ENCODE results near the gene RCOR2. TPM values are rescaled to one million over a fixed set of nuclear protein-coding genes. Genes with fewer than 3 reads are reported as not detected.
"Not testable (repeated sequence)": the region's sequence is repeated elsewhere in the genome, so short reads cannot be mapped to it uniquely, and the experiment has no call there.

The RCOR2 gene
- total and polyA plus RNA-seq, 2 donors: 0.87 to 2.4 TPM

DNA sequence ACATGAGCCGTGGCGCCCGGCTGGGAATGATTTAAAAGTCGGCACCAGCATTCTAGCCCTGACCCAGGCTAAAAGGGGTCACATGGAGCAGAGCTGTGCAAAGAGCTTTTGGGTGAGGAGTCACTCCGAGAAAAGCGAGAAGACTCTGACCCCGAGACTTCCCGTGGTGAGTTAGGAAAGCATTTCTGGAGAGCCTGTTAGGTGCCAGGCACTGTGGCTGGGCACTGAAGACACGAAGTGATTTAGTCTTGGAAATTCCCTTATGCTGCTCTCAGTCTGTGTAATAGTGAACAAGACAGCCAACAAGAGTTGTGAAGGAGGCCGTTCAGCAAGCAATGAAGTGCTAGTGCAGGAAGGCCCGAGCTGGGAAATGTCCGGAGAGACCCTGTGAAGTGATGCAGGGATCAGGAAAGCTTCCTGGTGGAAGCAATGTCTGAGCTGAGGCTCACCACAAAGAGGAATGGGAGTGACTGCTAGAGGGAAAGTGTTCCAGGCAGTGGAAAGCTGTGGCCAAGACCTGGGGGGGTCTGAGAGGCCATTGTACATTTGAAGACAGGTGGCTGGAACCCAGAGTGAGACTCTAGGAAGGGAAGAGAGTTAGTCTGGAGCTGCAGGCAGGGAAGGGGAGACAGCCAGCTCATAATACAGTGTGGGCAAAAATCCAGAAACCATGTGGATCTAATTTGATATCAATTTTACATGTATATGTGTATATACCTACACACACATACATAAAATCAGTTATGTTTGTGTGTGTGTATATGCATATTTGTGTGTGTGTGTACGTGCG lies 46.4 kb downstream of the RCOR2 start:
- WGBS: 95% methylated on average over 14 of the region's 14 CpGs
- H3K4me1 ChIP-seq (ENCODE audit: control insufficient read depth in 2 of 2, insufficient read depth in 2 of 2, low read length in 2 of 2): peaks cover 31 to 63% of the 10 kb centered on the region in 2 donors
- H3K27ac ChIP-seq (ENCODE audit: low read depth in 1 of 2, low read length in 1 of 2): peak overlapping the region; percentile 20 to 62
- no peak for DNase-seq (ENCODE audit: low read depth in 6 of 9, low spot score in 9 of 9)
- peaks cover 0 to 4% of the 10 kb centered on the region in 2 donors for H3K9me3 ChIP-seq (ENCODE audit: control insufficient read depth in 2 of 2, insufficient read depth in 1 of 2, low read length in 1 of 2)
- no peaks in the 10 kb centered on the region for H3K27me3 ChIP-seq (ENCODE audit: control insufficient read depth in 2 of 2, insufficient read depth in 1 of 2, low read length in 1 of 2)
- H3K4me3 ChIP-seq (ENCODE audit: low read length in 2 of 2): no peak overlapping the region
- H3K36me3 ChIP-seq (ENCODE audit: control insufficient read depth in 2 of 2, insufficient read depth in 2 of 2, low read length in 1 of 2): peaks cover 8 to 24% of the 10 kb centered on the region in 2 donors

- H3K27me3 ChIP-seq (ENCODE audit: control insufficient read depth in 2 of 2, insufficient read depth in 1 of 2, low read length in 1 of 2): no peaks in the 10 kb centered on the region
- H3K36me3 ChIP-seq (ENCODE audit: control insufficient read depth in 2 of 2, insufficient read depth in 2 of 2, low read length in 1 of 2): peaks cover 10 to 25% of the 10 kb centered on the region in 2 donors
- 26% methylated on average over 8 of the region's 8 CpGs for WGBS
- DNase-seq (ENCODE audit: low read depth in 6 of 9, low spot score in 9 of 9): peak in 4 of 9 donors; percentile 33 to 75 (median 52)
- H3K9me3 ChIP-seq (ENCODE audit: control insufficient read depth in 2 of 2, insufficient read depth in 1 of 2, low read length in 1 of 2): peaks cover 0 to 4% of the 10 kb centered on the region in 2 donors
- no peak overlapping the region for H3K4me3 ChIP-seq (ENCODE audit: low read length in 2 of 2)
- H3K27ac ChIP-seq (ENCODE audit: low read depth in 1 of 2, low read length in 1 of 2): peak overlapping the region; percentile 6 to 31
- peaks cover 39 to 69% of the 10 kb centered on the region in 2 donors for H3K4me1 ChIP-seq (ENCODE audit: control insufficient read depth in 2 of 2, insufficient read depth in 2 of 2, low read length in 2 of 2)
Observed at GRCh38 chr11:63869683-63870082, 47.3 kb downstream of the RCOR2 start.

DNA sequence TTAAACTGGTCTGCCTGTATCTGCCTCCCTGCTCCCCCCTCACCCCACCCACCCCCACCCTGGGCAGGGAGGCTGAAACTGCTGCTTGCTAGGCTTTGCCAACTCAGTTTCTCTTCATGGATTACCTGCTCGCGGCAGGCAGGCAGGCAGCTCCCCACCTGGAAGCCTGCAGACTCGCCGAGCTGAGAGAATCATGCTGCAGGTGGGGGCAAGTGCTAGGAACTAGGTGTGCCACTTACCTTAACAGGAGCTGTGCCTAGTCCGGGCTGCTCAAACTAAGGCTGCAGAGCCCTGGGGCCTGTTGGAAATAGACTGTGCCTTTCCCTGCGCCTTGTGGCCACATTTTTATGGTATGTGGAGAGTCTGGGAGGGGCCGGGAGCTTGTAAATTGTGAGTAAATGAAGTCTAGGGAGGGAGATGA lies 47.8 kb downstream of the RCOR2 start:
- DNase-seq (ENCODE audit: low read depth in 6 of 9, low spot score in 9 of 9): no peak
- no peaks in the 10 kb centered on the region for H3K27me3 ChIP-seq (ENCODE audit: control insufficient read depth in 2 of 2, insufficient read depth in 1 of 2, low read length in 1 of 2)
- H3K36me3 ChIP-seq (ENCODE audit: control insufficient read depth in 2 of 2, insufficient read depth in 2 of 2, low read length in 1 of 2): peaks cover 10 to 25% of the 10 kb centered on the region in 2 donors
- peaks cover 0 to 4% of the 10 kb centered on the region in 2 donors for H3K9me3 ChIP-seq (ENCODE audit: control insufficient read depth in 2 of 2, insufficient read depth in 1 of 2, low read length in 1 of 2)
- peaks cover 39 to 70% of the 10 kb centered on the region in 2 donors for H3K4me1 ChIP-seq (ENCODE audit: control insufficient read depth in 2 of 2, insufficient read depth in 2 of 2, low read length in 2 of 2)
- WGBS: 80% methylated on average over 7 of the region's 7 CpGs
- H3K27ac ChIP-seq (ENCODE audit: low read depth in 1 of 2, low read length in 1 of 2): peak overlapping the region; percentile 6 to 48
- no peak overlapping the region for H3K4me3 ChIP-seq (ENCODE audit: low read length in 2 of 2)

- H3K27ac ChIP-seq (ENCODE audit: low read depth in 1 of 2, low read length in 1 of 2): peak overlapping the region; percentile 6 to 56
- peaks cover 10 to 25% of the 10 kb centered on the region in 2 donors for H3K36me3 ChIP-seq (ENCODE audit: control insufficient read depth in 2 of 2, insufficient read depth in 2 of 2, low read length in 1 of 2)
- H3K4me1 ChIP-seq (ENCODE audit: control insufficient read depth in 2 of 2, insufficient read depth in 2 of 2, low read length in 2 of 2): peaks cover 39 to 70% of the 10 kb centered on the region in 2 donors
- H3K4me3 ChIP-seq (ENCODE audit: low read length in 2 of 2): no peak overlapping the region
- DNase-seq (ENCODE audit: low read depth in 6 of 9, low spot score in 9 of 9): no peak
- 48% methylated on average over 9 of the region's 9 CpGs for WGBS
- H3K9me3 ChIP-seq (ENCODE audit: control insufficient read depth in 2 of 2, insufficient read depth in 1 of 2, low read length in 1 of 2): peaks cover 0 to 4% of the 10 kb centered on the region in 2 donors
- H3K27me3 ChIP-seq (ENCODE audit: control insufficient read depth in 2 of 2, insufficient read depth in 1 of 2, low read length in 1 of 2): no peaks in the 10 kb centered on the region
Observed at GRCh38 chr11:63868399-63869064, 48.4 kb downstream of the RCOR2 start.

DNA sequence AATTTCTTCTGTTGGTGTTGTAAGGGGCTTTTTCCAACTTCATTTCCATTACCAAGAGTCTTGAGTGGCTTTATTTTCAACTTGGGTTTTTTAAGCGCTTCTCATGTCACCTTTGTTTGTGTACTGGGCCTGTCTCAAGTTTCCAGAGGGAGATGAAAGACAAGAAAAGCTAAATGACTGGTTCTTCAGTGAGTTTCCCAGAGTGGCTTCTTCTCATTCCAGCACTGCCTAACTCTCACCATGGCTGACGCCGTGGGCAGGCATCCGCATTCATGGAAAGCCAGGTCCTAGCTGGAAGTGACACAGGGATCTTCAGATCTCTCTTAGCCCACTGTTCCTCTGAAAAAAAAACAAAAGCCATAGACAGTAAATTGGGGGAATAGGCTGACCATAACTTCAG lies 49.5 kb downstream of the RCOR2 start:
- peaks cover 3 to 31% of the 10 kb centered on the region in 2 donors for H3K36me3 ChIP-seq (ENCODE audit: control insufficient read depth in 2 of 2, insufficient read depth in 2 of 2, low read length in 1 of 2)
- H3K4me3 ChIP-seq (ENCODE audit: low read length in 2 of 2): no peak overlapping the region
- peaks cover 0 to 4% of the 10 kb centered on the region in 2 donors for H3K9me3 ChIP-seq (ENCODE audit: control insufficient read depth in 2 of 2, insufficient read depth in 1 of 2, low read length in 1 of 2)
- WGBS: 95% methylated on average over 4 of the region's 4 CpGs
- no peak overlapping the region for H3K27ac ChIP-seq (ENCODE audit: low read depth in 1 of 2, low read length in 1 of 2)
- H3K27me3 ChIP-seq (ENCODE audit: control insufficient read depth in 2 of 2, insufficient read depth in 1 of 2, low read length in 1 of 2): no peaks in the 10 kb centered on the region
- DNase-seq (ENCODE audit: low read depth in 6 of 9, low spot score in 9 of 9): no peak
- H3K4me1 ChIP-seq (ENCODE audit: control insufficient read depth in 2 of 2, insufficient read depth in 2 of 2, low read length in 2 of 2): peaks cover 39 to 67% of the 10 kb centered on the region in 2 donors

- WGBS: 43% methylated on average over 4 of the region's 4 CpGs
- Histone ChIP-seq H3K9me3 (ENCODE audit: control insufficient read depth in 2 of 2, insufficient read depth in 1 of 2, low read length in 1 of 2) (peaks cover 0 to 3% of the 10 kb centered on the region in 2 donors), H3K4me3 (ENCODE audit: low read length in 2 of 2) (no peak overlapping the region), H3K27me3 (ENCODE audit: control insufficient read depth in 2 of 2, insufficient read depth in 1 of 2, low read length in 1 of 2) (no peaks in the 10 kb centered on the region), H3K4me1 (ENCODE audit: control insufficient read depth in 2 of 2, insufficient read depth in 2 of 2, low read length in 2 of 2) (peaks cover 39 to 61% of the 10 kb centered on the region in 2 donors), H3K27ac (ENCODE audit: low read depth in 1 of 2, low read length in 1 of 2) (peak overlapping the region in 1 of 2 donors; percentile 20), H3K36me3 (ENCODE audit: control insufficient read depth in 2 of 2, insufficient read depth in 2 of 2, low read length in 1 of 2) (peaks cover 8 to 44% of the 10 kb centered on the region in 2 donors)
- DNase-seq (ENCODE audit: low read depth in 6 of 9, low spot score in 9 of 9): peak in 1 of 9 donors; percentile 68
Observed at GRCh38 chr11:63866211-63866610, 50.8 kb downstream of the RCOR2 start.

- H3K4me3 ChIP-seq (ENCODE audit: low read length in 2 of 2); H3K27ac ChIP-seq (ENCODE audit: low read depth in 1 of 2, low read length in 1 of 2); H3K9me3 ChIP-seq (ENCODE audit: control insufficient read depth in 2 of 2, insufficient read depth in 1 of 2, low read length in 1 of 2); DNase-seq (ENCODE audit: low read depth in 6 of 9, low spot score in 9 of 9); H3K27me3 ChIP-seq (ENCODE audit: control insufficient read depth in 2 of 2, insufficient read depth in 1 of 2, low read length in 1 of 2): not testable (repeated sequence)
- 97% methylated on average over 6 of the region's 6 CpGs for WGBS
- peaks cover 19 to 39% of the 10 kb centered on the region in 2 donors for H3K4me1 ChIP-seq (ENCODE audit: control insufficient read depth in 2 of 2, insufficient read depth in 2 of 2, low read length in 2 of 2)
- peaks cover 8 to 45% of the 10 kb centered on the region in 2 donors for H3K36me3 ChIP-seq (ENCODE audit: control insufficient read depth in 2 of 2, insufficient read depth in 2 of 2, low read length in 1 of 2)
Observed at GRCh38 chr11:63863620-63864019, 53.3 kb downstream of the RCOR2 start.

- Histone ChIP-seq H3K4me3 (ENCODE audit: low read length in 2 of 2) (no peak overlapping the region), H3K9me3 (ENCODE audit: control insufficient read depth in 2 of 2, insufficient read depth in 1 of 2, low read length in 1 of 2) (no peaks in the 10 kb centered on the region), H3K4me1 (ENCODE audit: control insufficient read depth in 2 of 2, insufficient read depth in 2 of 2, low read length in 2 of 2) (peaks cover 15 to 35% of the 10 kb centered on the region in 2 donors), H3K27me3 (ENCODE audit: control insufficient read depth in 2 of 2, insufficient read depth in 1 of 2, low read length in 1 of 2) (no peaks in the 10 kb centered on the region), H3K27ac (ENCODE audit: low read depth in 1 of 2, low read length in 1 of 2) (peak overlapping the region; percentile 4 to 58), H3K36me3 (ENCODE audit: control insufficient read depth in 2 of 2, insufficient read depth in 2 of 2, low read length in 1 of 2) (peaks cover 9 to 41% of the 10 kb centered on the region in 2 donors)
- peak in 1 of 9 donors; percentile 34 for DNase-seq (ENCODE audit: low read depth in 6 of 9, low spot score in 9 of 9)
- WGBS: 33% methylated on average over 4 of the region's 4 CpGs
Observed at GRCh38 chr11:63862923-63863322, 54.0 kb downstream of the RCOR2 start.
